ENCODE results near the gene MBNL1. TPM values are rescaled to one million over a fixed set of nuclear protein-coding genes. Genes with fewer than 3 reads are reported as not detected.

Gene MBNL1
- polyA plus RNA-seq, 3 donors = 17.5 to 80.9 (median 65.6) TPM

DNA sequence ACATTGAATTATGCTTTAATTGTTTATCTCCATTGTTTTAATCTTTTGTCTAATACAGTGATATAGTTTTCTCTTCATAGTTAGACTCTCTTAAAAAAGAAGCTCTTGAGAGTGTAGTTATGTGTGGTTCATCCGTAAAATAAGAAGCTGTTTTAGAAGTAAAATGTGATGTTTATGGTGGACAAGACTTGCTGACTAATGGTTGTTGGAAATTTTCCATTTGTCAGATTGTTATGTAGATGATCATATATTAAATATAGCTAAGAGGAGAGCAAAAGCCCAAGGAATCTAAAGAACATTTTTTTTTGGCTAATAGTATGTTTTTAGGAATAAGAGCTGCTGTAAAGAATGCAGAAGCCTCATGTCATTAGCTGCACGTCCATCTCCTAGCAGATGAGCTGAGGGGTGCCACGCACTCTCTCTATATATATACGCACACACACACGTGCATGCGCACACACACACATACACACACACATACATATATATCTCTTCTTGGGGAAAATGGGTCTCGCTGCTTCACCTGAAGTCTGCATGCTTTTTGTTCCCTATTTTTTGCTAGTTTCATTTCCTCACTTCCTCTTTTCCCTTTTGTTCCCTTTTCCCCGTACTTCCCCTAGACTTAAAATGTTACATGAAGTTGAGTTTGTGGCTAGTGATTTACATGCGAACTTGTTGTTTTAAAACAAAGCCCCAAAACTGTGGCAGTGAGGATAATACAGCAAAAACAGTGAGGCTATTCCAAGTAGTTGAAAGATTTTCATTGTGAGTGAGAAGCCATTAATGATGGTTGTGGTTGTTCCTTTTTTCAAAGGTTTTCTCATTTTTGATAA is 107.8 kb downstream of the MBNL1 start:
- no peak overlapping the region for H3K27ac ChIP-seq (ENCODE audit: low read depth, low read length)
- WGBS, 3 donors = 40 to 81% (median 59%) methylated on average over 9 of the region's 9 CpGs

DNA sequence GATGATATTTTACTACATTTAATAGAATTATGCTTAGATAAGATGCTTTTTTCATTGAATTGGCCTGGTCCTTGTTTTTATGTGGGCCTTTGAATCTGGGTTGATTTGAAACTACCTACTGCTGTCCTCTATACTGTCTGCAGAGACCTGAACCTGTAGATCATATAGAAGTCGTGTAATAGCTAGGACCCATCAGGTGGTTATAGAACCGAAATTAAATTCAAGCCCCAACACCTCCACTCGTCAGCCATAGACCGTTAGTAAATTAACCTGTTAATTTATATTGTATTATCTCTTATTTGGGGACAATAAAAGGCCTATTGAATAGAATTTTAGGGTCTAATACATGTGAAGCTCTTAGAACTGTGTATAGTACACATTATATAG is 108.4 kb downstream of the MBNL1 start:
- no peak overlapping the region for H3K27ac ChIP-seq (ENCODE audit: low read depth, low read length)
- 82 to 92% (median 85%) methylated on average over 4 of the region's 4 CpGs for WGBS, 3 donors

DNA sequence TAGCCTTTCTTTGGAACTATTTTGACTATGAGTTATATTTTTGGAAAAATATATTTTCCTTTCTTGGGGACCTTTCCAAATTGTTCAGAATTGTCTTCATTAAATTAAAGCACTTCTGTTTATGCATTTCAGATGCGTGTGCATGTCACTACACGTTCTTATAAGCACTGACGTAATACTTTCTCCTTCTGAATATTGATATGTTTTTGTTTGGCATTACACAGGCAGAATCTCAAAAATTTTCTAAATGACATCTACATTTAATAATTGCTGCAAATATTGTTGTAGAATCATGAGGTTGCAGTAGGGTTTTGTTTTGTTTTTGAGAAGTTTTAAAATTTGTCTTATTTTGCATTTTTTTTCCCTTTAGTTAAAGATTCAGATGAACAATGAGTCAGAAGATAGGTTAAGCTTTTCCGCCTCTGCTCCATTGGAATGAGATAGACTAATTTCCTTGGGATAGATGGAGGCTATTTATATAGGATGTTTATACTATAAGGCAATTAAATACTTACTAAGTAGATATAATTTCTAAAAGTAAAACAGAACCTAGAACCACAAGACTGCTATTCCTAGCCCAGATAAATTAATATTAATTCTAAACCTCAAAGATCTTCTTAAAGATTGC is 110.8 kb downstream of the MBNL1 start:
- 77 to 89% (median 79%) methylated on average over 4 of the region's 4 CpGs for WGBS, 3 donors
- no peak overlapping the region for H3K27ac ChIP-seq (ENCODE audit: low read depth, low read length)

- no peak overlapping the region for H3K27ac ChIP-seq (ENCODE audit: low read depth, low read length)
- WGBS, 3 donors = 48 to 60% (median 52%) methylated on average over 3 of the region's 3 CpGs
Measured at GRCh38 chr3:152380043-152380442, 111.3 kb downstream of the MBNL1 start.

DNA sequence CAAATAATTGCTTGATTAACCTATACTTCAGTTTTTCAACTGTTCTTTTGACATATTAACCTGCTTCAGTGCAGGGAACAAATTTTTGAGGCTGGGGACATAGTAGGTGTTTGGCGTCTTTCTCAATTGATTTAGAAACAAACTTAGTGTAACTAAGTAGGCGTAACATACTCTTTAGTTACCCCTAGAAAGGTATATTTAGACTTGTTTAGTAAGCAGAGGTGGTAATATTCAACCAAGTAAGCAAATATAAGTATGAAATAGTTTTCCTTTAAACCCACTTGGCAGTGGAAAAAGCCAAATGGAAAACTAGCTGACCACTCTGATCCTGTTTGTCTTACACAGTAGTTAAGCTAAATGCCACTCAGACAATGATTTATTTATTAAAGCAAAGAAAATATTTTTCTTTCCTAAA is 113.2 kb downstream of the MBNL1 start:
- 13 to 75% (median 63%) methylated on average over 2 of the region's 2 CpGs for WGBS, 3 donors
- H3K27ac ChIP-seq (ENCODE audit: low read depth, low read length) = no peak overlapping the region

DNA sequence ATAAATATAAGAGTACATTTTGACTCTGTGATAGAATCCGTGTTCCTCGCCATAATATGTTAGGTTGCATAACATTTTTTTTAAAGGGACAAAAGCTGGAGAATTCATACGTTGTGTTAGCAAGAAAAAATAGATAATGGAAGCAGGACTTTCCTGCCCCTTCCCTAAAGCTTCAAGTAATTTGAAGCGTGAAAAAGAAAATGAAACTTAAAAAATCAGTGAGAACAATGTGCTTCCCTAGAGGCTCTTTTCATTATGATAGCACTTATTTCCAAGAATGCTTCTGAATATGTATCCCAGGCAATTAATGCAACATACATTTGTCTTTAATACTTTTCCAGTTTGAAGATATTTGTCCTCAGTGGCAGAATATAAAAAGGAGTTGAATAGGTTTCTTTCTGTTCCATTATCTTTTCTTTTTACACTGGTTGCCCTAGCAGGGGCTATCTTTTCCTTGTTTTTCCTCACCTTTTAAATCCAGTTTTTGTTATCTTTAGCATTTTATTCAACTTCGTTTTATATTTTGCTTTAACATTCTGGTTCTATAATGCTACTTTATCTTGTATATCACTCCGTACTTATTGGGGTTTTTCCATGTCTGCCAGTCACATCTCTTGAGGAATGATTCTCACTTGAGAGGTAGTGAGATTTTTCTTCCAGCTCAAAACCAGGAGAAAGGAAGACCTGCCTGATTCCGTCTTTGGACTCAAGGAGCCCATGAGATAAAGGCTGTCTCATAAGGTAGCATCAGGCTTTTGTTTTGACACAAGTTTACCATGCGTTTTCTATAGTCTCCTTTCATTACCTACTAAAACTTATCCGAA is 113.8 kb downstream of the MBNL1 start:
- 28 to 37% (median 29%) methylated on average over 9 of the region's 9 CpGs for WGBS, 3 donors
- no peak overlapping the region for H3K27ac ChIP-seq (ENCODE audit: low read depth, low read length)

GRCh38 chr3:152383136-152383606 is 114.4 kb downstream of the MBNL1 start:
- WGBS, 3 donors = 26 to 58% (median 27%) methylated on average over 1 of the region's 1 CpG

GRCh38 chr3:152384412-152384811 is 115.7 kb downstream of the MBNL1 start:
- H3K27ac ChIP-seq (ENCODE audit: low read depth, low read length) = no peak overlapping the region

More at GRCh38 chr3:152383136-152383606, 114.4 kb downstream of the MBNL1 start:
- H3K27ac ChIP-seq (ENCODE audit: low read depth, low read length) = no peak overlapping the region

GRCh38 chr3:152385761-152386160 is 117.0 kb downstream of the MBNL1 start:
- H3K27ac ChIP-seq (ENCODE audit: low read depth, low read length) = no peak overlapping the region
- 57 to 63% (median 63%) methylated on average over 1 of the region's 1 CpG for WGBS, 3 donors

- no peak overlapping the region for H3K27ac ChIP-seq (ENCODE audit: low read depth, low read length)
Measured at GRCh38 chr3:152386208-152386607, 117.5 kb downstream of the MBNL1 start.

DNA sequence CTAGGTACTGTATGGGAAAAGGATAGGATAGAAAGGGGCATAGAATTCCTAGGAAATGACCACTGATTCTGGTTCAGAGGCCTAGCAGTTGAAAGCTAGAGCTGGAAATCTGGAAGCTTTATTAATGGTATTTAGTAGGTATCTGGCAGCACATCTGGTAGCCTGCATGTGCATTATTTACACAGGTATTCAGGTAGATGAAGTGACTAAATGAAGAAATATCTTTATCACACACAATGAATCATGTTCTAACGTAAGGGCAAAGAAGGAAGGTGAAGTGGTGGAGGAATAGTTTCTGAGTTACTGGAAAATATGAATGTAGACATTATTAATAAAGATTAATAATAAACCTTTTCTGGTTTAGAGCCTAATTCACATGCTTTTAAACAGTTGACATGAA is 119.9 kb downstream of the MBNL1 start:
- WGBS, 3 donors = 38 to 88% (median 87%) methylated on average over 1 of the region's 1 CpG
- H3K27ac ChIP-seq (ENCODE audit: low read depth, low read length) = no peak overlapping the region

DNA sequence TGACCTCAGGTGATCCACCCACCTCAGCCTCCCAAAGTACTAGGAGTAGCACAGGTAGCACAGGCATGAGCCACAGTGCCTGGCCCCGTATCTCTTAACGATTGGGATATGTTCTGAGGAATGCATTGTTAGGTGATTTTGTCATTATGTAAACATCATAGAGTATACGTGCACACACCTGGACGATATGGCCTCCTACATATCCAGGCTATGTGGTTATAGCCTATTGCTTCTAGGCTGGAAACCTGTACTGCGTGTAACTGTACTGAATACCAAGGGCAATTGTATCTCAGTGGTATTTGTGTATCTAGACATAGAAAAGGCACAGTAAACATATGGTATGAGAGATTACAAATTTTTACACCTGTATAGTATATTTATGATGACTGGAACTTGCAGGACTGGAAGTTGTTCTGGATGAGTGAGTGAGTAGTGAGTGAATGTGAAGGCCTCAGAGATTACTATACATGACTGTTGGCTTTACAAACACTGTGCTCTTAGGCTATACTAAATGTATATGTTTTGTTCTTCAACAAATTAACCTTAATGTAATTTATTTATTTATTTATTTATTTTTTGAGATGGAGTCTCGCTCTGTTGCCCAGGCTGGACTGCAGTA is 120.7 kb downstream of the MBNL1 start:
- 66 to 94% (median 86%) methylated on average over 6 of the region's 6 CpGs for WGBS, 3 donors
- H3K27ac ChIP-seq (ENCODE audit: low read depth, low read length) = no peak overlapping the region

DNA sequence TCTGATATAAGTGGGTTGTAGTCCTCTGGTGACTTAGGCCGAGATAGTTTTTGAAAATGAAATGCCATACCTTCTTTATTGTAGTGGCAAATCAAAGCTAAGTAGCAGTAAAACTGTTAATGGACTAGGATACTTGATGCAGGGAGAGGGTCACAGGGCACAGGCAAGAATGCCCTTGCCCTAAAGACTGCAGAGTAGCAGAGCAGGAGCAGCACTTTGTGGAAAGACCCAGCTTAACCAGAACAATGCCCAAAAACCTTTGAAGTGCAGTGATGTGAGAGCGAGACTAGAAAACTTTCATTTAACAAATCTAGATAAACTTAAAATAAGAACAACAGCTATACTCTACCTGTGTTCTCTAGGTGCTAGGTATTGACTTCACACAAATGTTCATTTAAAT is 121.9 kb downstream of the MBNL1 start:
- H3K27ac ChIP-seq (ENCODE audit: low read depth, low read length) = no peak overlapping the region
- 89 to 96% (median 95%) methylated on average over 2 of the region's 2 CpGs for WGBS, 3 donors

DNA sequence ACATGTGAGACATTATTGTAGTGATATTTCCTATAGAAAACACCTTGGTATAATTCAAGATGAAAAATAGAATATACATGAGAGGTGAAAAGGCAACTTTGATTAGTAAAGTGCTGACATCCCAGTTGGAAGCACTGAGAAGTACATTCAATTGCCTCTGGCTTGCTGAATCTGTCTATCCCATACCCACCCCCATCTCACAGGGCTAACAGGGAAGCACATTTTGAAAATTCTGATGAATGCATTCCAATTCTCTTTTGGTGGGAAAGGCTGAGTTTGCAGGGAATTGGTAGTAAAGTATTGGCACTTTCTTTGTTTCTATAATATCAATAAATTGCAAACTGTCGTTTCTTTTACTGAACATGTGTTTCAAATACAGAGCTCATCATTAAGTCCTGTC is 122.9 kb downstream of the MBNL1 start:
- WGBS, 3 donors = 54 to 76% (median 73%) methylated on average over 1 of the region's 1 CpG
- no peak overlapping the region for H3K27ac ChIP-seq (ENCODE audit: low read depth, low read length)

GRCh38 chr3:152392272-152392880 is 123.6 kb downstream of the MBNL1 start:
- WGBS, 3 donors = 45 to 67% (median 58%) methylated on average over 1 of the region's 1 CpG

DNA sequence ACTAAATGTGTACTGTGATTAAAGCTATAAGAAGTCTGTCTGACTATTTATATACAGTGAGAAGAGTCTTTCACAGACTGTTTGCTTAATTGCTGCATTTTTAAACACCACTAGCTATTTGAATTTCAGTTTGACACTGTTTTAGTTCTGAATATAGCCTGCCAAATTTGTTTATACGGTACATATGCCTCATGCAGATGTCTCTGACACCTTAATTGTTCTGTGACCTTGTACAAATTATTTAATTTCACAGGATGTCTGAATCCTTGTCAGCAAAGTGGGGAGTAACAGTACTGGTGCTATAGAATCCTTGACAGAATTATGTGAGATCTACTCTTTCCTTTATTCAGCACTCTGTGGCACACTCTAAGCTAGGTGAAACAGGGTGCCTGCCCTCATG is 125.5 kb downstream of the MBNL1 start:
- H3K27ac ChIP-seq (ENCODE audit: low read depth, low read length) = no peak overlapping the region
- WGBS, 3 donors = 77 to 82% (median 79%) methylated on average over 1 of the region's 1 CpG

More at GRCh38 chr3:152392272-152392880, 123.6 kb downstream of the MBNL1 start:
- no peak overlapping the region for H3K27ac ChIP-seq (ENCODE audit: low read depth, low read length)

DNA sequence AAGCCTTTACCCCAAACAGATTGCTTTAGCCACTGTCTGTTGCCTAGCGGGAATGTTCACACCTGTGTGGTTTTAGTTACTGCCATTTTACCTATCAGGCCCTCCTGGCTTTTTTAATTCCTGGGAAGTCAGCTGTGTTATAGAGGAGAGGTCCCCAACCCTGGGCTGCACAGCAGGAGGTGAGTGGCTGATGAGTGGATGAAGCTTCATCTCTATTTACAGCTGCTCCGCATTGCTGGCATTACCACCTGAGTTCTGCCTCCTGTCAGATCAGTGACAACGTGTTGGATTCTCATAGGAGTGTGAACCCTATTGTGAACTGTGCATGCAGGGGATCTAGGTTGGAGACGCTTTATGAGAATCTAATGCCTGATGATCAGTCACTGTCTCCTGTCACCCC is 127.0 kb downstream of the MBNL1 start:
- WGBS, 3 donors = 93 to 95% (median 94%) methylated on average over 4 of the region's 4 CpGs
- no peak overlapping the region for H3K27ac ChIP-seq (ENCODE audit: low read depth, low read length)

- H3K27ac ChIP-seq (ENCODE audit: low read depth, low read length) = no peak overlapping the region
Measured at GRCh38 chr3:152396867-152397266, 128.1 kb downstream of the MBNL1 start.

All from adipose tissue (tissue), 3 donors.